ENCODE data around the gene RPN2.

Gene RPN2

GRCh38 chr20:37245216-37246150 is 66.4 kb downstream of the RPN2 start:
- Histone ChIP-seq H3K27ac (ENCODE audit: low read depth, low read length) (no peak overlapping the region), H3K9me2 (replicated peaks; ENCODE audit: insufficient read depth, low read length) (no peaks in the 10 kb centered on the region), H3K9me3 (ENCODE audit: insufficient read depth, low read length) (no peaks in the 10 kb centered on the region), H2AFZ (ENCODE audit: low read depth, low read length, severe bottlenecking) (no peak overlapping the region), H3K4me3 (ENCODE audit: insufficient read depth, low read length, poor library complexity, severe bottlenecking) (no peak overlapping the region), H3K27me3 (ENCODE audit: low read length) (no peaks in the 10 kb centered on the region), H3K79me2 (ENCODE audit: insufficient read depth, low read length) (no peaks in the 10 kb centered on the region), H3K9ac (ENCODE audit: low read length) (no peak overlapping the region), H4K20me1 (ENCODE audit: low read depth, low read length) (no peaks in the 10 kb centered on the region), H3K4me2 (ENCODE audit: low read depth, low read length, poor library complexity, severe bottlenecking) (no peak overlapping the region), H3K36me3 (ENCODE audit: low read length) (peaks cover 13% of the 10 kb centered on the region), H3F3A (ENCODE audit: insufficient read depth) (no peaks in the 10 kb centered on the region)
- TF ChIP-seq EZH2phosphoT487 (conservative IDR thresholded peaks at IDR 0.05; ENCODE audit: low read length) (no peak), CTCF (IDR thresholded peaks at IDR 0.05; ENCODE audit: insufficient read depth, low read length, poor library complexity, severe bottlenecking) (no peak)

- peaks cover under 1% of the 10 kb centered on the region; the same call in 1 of the 2 replicates for H3K36me3 ChIP-seq (ENCODE audit: low read length)
- H3K9me3 ChIP-seq (ENCODE audit: insufficient read depth, low read length) = no peaks in the 10 kb centered on the region
- H3K4me3 ChIP-seq (ENCODE audit: insufficient read depth, low read length, poor library complexity, severe bottlenecking) = no peak overlapping the region
- no peaks in the 10 kb centered on the region for H3K79me2 ChIP-seq (ENCODE audit: insufficient read depth, low read length)
- H3F3A ChIP-seq (ENCODE audit: insufficient read depth) = no peaks in the 10 kb centered on the region
- H3K4me2 ChIP-seq (ENCODE audit: low read depth, low read length, poor library complexity, severe bottlenecking) = no peak overlapping the region
- no peak overlapping the region for H3K27ac ChIP-seq (ENCODE audit: low read depth, low read length)
- TF ChIP-seq EZH2phosphoT487 (conservative IDR thresholded peaks at IDR 0.05; ENCODE audit: low read length) = no peak
- no peak for TF ChIP-seq CTCF (IDR thresholded peaks at IDR 0.05; ENCODE audit: insufficient read depth, low read length, poor library complexity, severe bottlenecking)
- H3K9ac ChIP-seq (ENCODE audit: low read length) = no peak overlapping the region
- H2AFZ ChIP-seq (ENCODE audit: low read depth, low read length, severe bottlenecking) = no peak overlapping the region
- no peaks in the 10 kb centered on the region for H3K9me2 ChIP-seq (replicated peaks; ENCODE audit: insufficient read depth, low read length)
- no peaks in the 10 kb centered on the region for H4K20me1 ChIP-seq (ENCODE audit: low read depth, low read length)
- H3K27me3 ChIP-seq (ENCODE audit: low read length) = no peaks in the 10 kb centered on the region
Observed at GRCh38 chr20:37246736-37247135, 67.6 kb downstream of the RPN2 start.

GRCh38 chr20:37247547-37247946 is 68.4 kb downstream of the RPN2 start:
- no peak overlapping the region for H3K9ac ChIP-seq (ENCODE audit: low read length)
- no peaks in the 10 kb centered on the region for H4K20me1 ChIP-seq (ENCODE audit: low read depth, low read length)
- TF ChIP-seq CTCF (IDR thresholded peaks at IDR 0.05; ENCODE audit: insufficient read depth, low read length, poor library complexity, severe bottlenecking) = no peak
- no peak for TF ChIP-seq EZH2phosphoT487 (conservative IDR thresholded peaks at IDR 0.05; ENCODE audit: low read length)
- no peaks in the 10 kb centered on the region for H3F3A ChIP-seq (ENCODE audit: insufficient read depth)
- H3K27ac ChIP-seq (ENCODE audit: low read depth, low read length) = no peak overlapping the region
- H3K27me3 ChIP-seq (ENCODE audit: low read length) = no peaks in the 10 kb centered on the region
- H3K79me2 ChIP-seq (ENCODE audit: insufficient read depth, low read length) = no peaks in the 10 kb centered on the region
- no peak overlapping the region for H3K4me3 ChIP-seq (ENCODE audit: insufficient read depth, low read length, poor library complexity, severe bottlenecking)
- H3K9me2 ChIP-seq (replicated peaks; ENCODE audit: insufficient read depth, low read length) = no peaks in the 10 kb centered on the region
- H2AFZ ChIP-seq (ENCODE audit: low read depth, low read length, severe bottlenecking) = no peak overlapping the region
- no peak overlapping the region for H3K4me2 ChIP-seq (ENCODE audit: low read depth, low read length, poor library complexity, severe bottlenecking)
- H3K36me3 ChIP-seq (ENCODE audit: low read length) = no peaks in the 10 kb centered on the region
- no peaks in the 10 kb centered on the region for H3K9me3 ChIP-seq (ENCODE audit: insufficient read depth, low read length)

Data from SU-DHL-6 (cell line).